ENCODE measurements around the gene IFRD2. TPM values are rescaled to one million over a fixed set of nuclear protein-coding genes. Genes with fewer than 3 reads are reported as not detected.

Gene IFRD2
- total and polyA plus RNA-seq, 2 of the 8 experiments (the other 6 are each of a cell fraction or from before 2014, with no cell fraction given): 76.7 to 88.8 TPM

DNA sequence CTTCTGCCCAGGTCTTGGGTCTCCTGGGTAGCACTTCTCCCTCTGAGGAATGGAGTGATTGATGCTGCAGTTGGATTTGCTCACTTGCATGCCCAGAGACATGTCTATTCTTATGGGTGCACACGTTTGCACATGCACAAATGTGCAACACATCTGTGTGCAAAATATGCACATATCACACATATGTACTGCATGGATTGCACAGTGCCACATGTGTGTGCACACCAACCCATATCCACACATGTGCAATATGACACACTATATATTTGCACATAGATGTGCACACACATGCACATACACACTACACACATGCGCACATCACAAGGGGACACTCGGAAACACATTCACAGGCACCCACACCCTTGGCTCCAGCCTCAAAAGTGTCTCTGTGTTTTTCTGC is 24.0 kb downstream of the IFRD2 start:
- TF ChIP-seq SUZ12 (IDR thresholded peaks at IDR 0.05; ENCODE audit: low read length): no peak
- TF ChIP-seq RNF2 (IDR thresholded peaks at IDR 0.05; ENCODE audit: borderline replicate concordance, low read depth, low read length, missing control alignments, poor library complexity, severe bottlenecking): no peak
- TF ChIP-seq KDM4A (IDR thresholded peaks at IDR 0.05; ENCODE audit: low read depth, low read length, severe bottlenecking): no peak
- TF ChIP-seq GTF2F1 (IDR thresholded peaks at IDR 0.05; ENCODE audit: borderline replicate concordance, low read depth, low read length): no peak
- TF ChIP-seq ZNF274 (IDR thresholded peaks at IDR 0.05; ENCODE audit: borderline replicate concordance, extremely low read depth, low read length): no peak
- no peak for TF ChIP-seq TEAD4 (IDR thresholded peaks at IDR 0.05; ENCODE audit: low read depth, low read length)
- no peak for TF ChIP-seq NANOG (IDR thresholded peaks at IDR 0.05; ENCODE audit: insufficient read depth, low read depth, low read length, poor library complexity, severe bottlenecking)
- no peak for TF ChIP-seq SP1 (IDR thresholded peaks at IDR 0.05; ENCODE audit: low read depth, low read length)
- no peak for TF ChIP-seq EZH2 (IDR thresholded peaks at IDR 0.05; ENCODE audit: low read depth, low read length, severe bottlenecking)
- TF ChIP-seq, protein P1, sequence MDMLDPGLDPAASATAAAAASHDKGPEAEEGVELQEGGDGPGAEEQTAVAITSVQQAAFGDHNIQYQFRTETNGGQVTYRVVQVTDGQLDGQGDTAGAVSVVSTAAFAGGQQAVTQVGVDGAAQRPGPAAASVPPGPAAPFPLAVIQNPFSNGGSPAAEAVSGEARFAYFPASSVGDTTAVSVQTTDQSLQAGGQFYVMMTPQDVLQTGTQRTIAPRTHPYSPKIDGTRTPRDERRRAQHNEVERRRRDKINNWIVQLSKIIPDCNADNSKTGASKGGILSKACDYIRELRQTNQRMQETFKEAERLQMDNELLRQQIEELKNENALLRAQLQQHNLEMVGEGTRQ (IDR thresholded peaks at IDR 0.05; ENCODE audit: low read length): no peak
- Histone ChIP-seq H3K27me3 (replicated peaks in 1 of 4; ENCODE audit: control insufficient read depth in 3 of 4, extremely low read depth in 1 of 4, insufficient read depth in 3 of 4, low read length in 3 of 4) (peaks cover 1 to 8% (median 3%) of the 10 kb centered on the region in 4 experiments), H3K4me3 (ENCODE audit: extremely low read depth in 1 of 4, insufficient read depth in 2 of 4, low read depth in 3 of 4, low read length in 4 of 4) (no peak overlapping the region), H3K27ac (ENCODE audit: low read depth, low read length) (no peak overlapping the region), H3K9me3 (ENCODE audit: insufficient read depth in 2 of 2, low read depth in 1 of 2, low read length in 1 of 2) (no peaks in the 10 kb centered on the region), H3K18ac (ENCODE audit: extremely low read depth, low read length) (no peak overlapping the region), H3K4me1 (replicated peaks in 1 of 4; ENCODE audit: control insufficient read depth in 3 of 4, insufficient read depth in 4 of 4, low read length in 3 of 4) (peaks cover 0 to 51% (median 37%) of the 10 kb centered on the region in 4 experiments; a peak in 6 of 7 replicates), H2BK15ac (ENCODE audit: low read length) (peak overlapping the region; percentile 5; the same call in 1 of the 2 replicates), H3K79me2 (ENCODE audit: control insufficient read depth in 1 of 2, insufficient read depth in 2 of 2, low read length in 2 of 2) (no peaks in the 10 kb centered on the region), H3K36me3 (ENCODE audit: control insufficient read depth in 2 of 4, insufficient read depth in 4 of 4, low read length in 3 of 4) (no peaks in the 10 kb centered on the region), H2AFZ (ENCODE audit: low read length) (no peak overlapping the region), H2BK12ac (ENCODE audit: low read depth, low read length) (peak overlapping the region; percentile 97; the same call in 1 of the 2 replicates), H3K23me2 (ENCODE audit: low read depth, low read length) (peaks cover 4% of the 10 kb centered on the region; the same call in 1 of the 2 replicates), H3K14ac (ENCODE audit: insufficient read length) (no peak overlapping the region), H2BK120ac (replicated peaks; ENCODE audit: low read depth, low read length) (no peak overlapping the region), H4K91ac (replicated peaks; ENCODE audit: insufficient read length, low read length) (no peak overlapping the region), H3K4ac (replicated peaks; ENCODE audit: insufficient read length, low read depth, low read length) (no peak overlapping the region), H4K20me1 (replicated peaks in 1 of 2; ENCODE audit: control insufficient read depth in 1 of 2, insufficient read depth in 2 of 2, low read length in 2 of 2) (peaks cover 0 to 1% of the 10 kb centered on the region in 2 experiments), H3K56ac (replicated peaks; ENCODE audit: insufficient read length, low read depth, low read length) (no peak overlapping the region), H3K9ac (replicated peaks in 1 of 4; ENCODE audit: extremely low read depth in 1 of 4, low read depth in 3 of 4, low read length in 3 of 4) (no peak overlapping the region), H2BK5ac (ENCODE audit: low read depth, low read length) (no peak overlapping the region), H2AK5ac (ENCODE audit: low read depth, low read length) (0 out of 2 replicates have a peak overlapping the region, but pooled peaks have one; percentile 11), H3K23ac (ENCODE audit: insufficient read length) (no peak overlapping the region), H3K79me1 (ENCODE audit: low read depth, low read length) (no peaks in the 10 kb centered on the region), H3K4me2 (ENCODE audit: insufficient read depth in 1 of 2, low read depth in 2 of 2, low read length in 2 of 2) (peak overlapping the region in 1 of 2 experiments; percentile 28; a peak in 1 of 4 replicates), H4K5ac (ENCODE audit: insufficient read length, low read depth, low read length) (no peak overlapping the region), H4K8ac (ENCODE audit: extremely low read depth, insufficient read depth, low read length) (no peak overlapping the region), H2BK20ac (ENCODE audit: low read length) (no peak overlapping the region)
- WGBS, 2 experiments (ENCODE audit: extremely low coverage in 1 of 2, insufficient coverage in 1 of 2, insufficient read length in 1 of 2, insufficient replicate concordance in 2 of 2, low coverage in 1 of 2, low lambda C conversion rate in 2 of 2, missing lambda C conversion rate in 1 of 2): 89% methylated on average over 3 of the region's 3 CpGs; no CpG with 5 or more reads in 1 of the 2 experiments
- POLR2A ChIA-PET (ENCODE audit: partially characterized antibody): interaction anchor here (0.6 to 2.1 kb wide), 8 partner anchors 9 to 299 kb away, joined by 3 to 11 read pairs (median 4); partner anchors contain the start of genes IFRD2 and LSMEM2
- DNase-seq (ENCODE audit: low read depth in 1 of 2, low spot score in 2 of 2): no peak
- CTCF ChIA-PET (ENCODE audit: partially characterized antibody): interaction anchor here (0.6 to 53.5 kb wide), 8 partner anchors 10 to 124 kb away, joined by 3 to 2149 read pairs (median 72); partner anchors contain the start of genes GNAI2, GNAT1, LSMEM2 and SLC38A3
- FAIRE-seq: no peak

Measured in H1 (cell line).